Mesodermal cell (in vitro differentiated cells): ENCODE results near the gene NMNAT2.

Source experiments
- H3K27ac ChIP-seq: 2 replicates; pipeline ENCODE4 v1.7.0; 2013; ENCODE audit warnings: mild to moderate bottlenecking, low read depth, low read length, moderate library complexity; ENCODE audit not compliant: severe bottlenecking
- H3K36me3 ChIP-seq: 2 replicates; pipeline ENCODE4 v1.7.1; 2013; ENCODE audit warnings: mild to moderate bottlenecking, low read length, moderate library complexity; ENCODE audit not compliant: control insufficient read depth, insufficient read depth
- H3K4me1 ChIP-seq: one replicate; pipeline ENCODE4 v1.7.1; 2013; ENCODE audit warnings: mild to moderate bottlenecking, low read length; ENCODE audit not compliant: insufficient read depth, control insufficient read depth, poor library complexity, severe bottlenecking
- H3K4me3 ChIP-seq: 2 replicates; pipeline ENCODE4 v1.7.0; 2013; ENCODE audit warnings: low read length, control low read depth, mild to moderate bottlenecking; ENCODE audit not compliant: insufficient read depth, poor library complexity, severe bottlenecking; ENCODE audit errors: extremely low read depth
- H3K9me3 ChIP-seq: 2 replicates; pipeline ENCODE4 v1.7.1; 2013; ENCODE audit warnings: mild to moderate bottlenecking, low read length, moderate library complexity; ENCODE audit not compliant: control insufficient read depth
- WGBS, 2 experiments: methylation state at CpG; one replicate each; pipeline ENCODE4 v1.1.5; 2013; ENCODE audit warnings: missing lambda C conversion rate in 2 of 2; ENCODE audit not compliant: insufficient coverage in 2 of 2; 5-methylcytosine and 5-hydroxymethylcytosine counted together

NMNAT2 gene

GRCh38 chr1:183366116-183366515 is 52.1 kb downstream of the NMNAT2 start:
- Histone ChIP-seq H3K4me1 (no peaks in the 10 kb centered on the region), H3K36me3 (no peaks in the 10 kb centered on the region), H3K27ac (no peak overlapping the region), H3K9me3 (no peaks in the 10 kb centered on the region), H3K4me3 (no peak overlapping the region)
- WGBS, 2 experiments, result no CpG with 5 or more reads among the region's 1 CpG

GRCh38 chr1:183365676-183366075 is 52.5 kb downstream of the NMNAT2 start:
- Histone ChIP-seq H3K9me3 (no peaks in the 10 kb centered on the region), H3K36me3 (no peaks in the 10 kb centered on the region), H3K4me3 (no peak overlapping the region), H3K4me1 (no peaks in the 10 kb centered on the region), H3K27ac (no peak overlapping the region)
- WGBS, 2 experiments, result 81% methylated on average over 2 of the region's 2 CpGs; no CpG with 5 or more reads in 1 of the 2 experiments

- no peak overlapping the region for H3K4me3 ChIP-seq
- no peaks in the 10 kb centered on the region for H3K4me1 ChIP-seq
- no peaks in the 10 kb centered on the region for H3K36me3 ChIP-seq
- no peaks in the 10 kb centered on the region for H3K9me3 ChIP-seq
- H3K27ac ChIP-seq, result no peak overlapping the region
- WGBS, 2 experiments, result 80 to 98% methylated on average over 3 to 4 of the region's 4 CpGs
These were observed 53.1 kb downstream of the NMNAT2 start for GRCh38 chr1:183365093-183365492.

GRCh38 chr1:183363972-183364371 is 54.2 kb downstream of the NMNAT2 start:
- no CpG with 5 or more reads among the region's 3 CpGs for WGBS, 2 experiments
- Histone ChIP-seq H3K9me3 (no peaks in the 10 kb centered on the region), H3K4me3 (no peak overlapping the region), H3K36me3 (no peaks in the 10 kb centered on the region), H3K27ac (no peak overlapping the region), H3K4me1 (no peaks in the 10 kb centered on the region)

- Histone ChIP-seq H3K4me1 (no peaks in the 10 kb centered on the region), H3K27ac (no peak overlapping the region), H3K4me3 (no peak overlapping the region), H3K36me3 (no peaks in the 10 kb centered on the region), H3K9me3 (no peaks in the 10 kb centered on the region)
- 80 to 87% methylated on average over 3 of the region's 4 CpGs for WGBS, 2 experiments
These were observed 57.1 kb downstream of the NMNAT2 start for GRCh38 chr1:183361081-183361480.

- WGBS, 2 experiments, result 94 to 100% methylated on average over 2 to 3 of the region's 5 CpGs
- H3K36me3 ChIP-seq, result no peaks in the 10 kb centered on the region
- no peak overlapping the region for H3K27ac ChIP-seq
- no peak overlapping the region for H3K4me3 ChIP-seq
- H3K4me1 ChIP-seq, result no peaks in the 10 kb centered on the region
- H3K9me3 ChIP-seq, result no peaks in the 10 kb centered on the region
These were observed 57.7 kb downstream of the NMNAT2 start for GRCh38 chr1:183360473-183360872.

GRCh38 chr1:183356534-183357182 is 61.5 kb downstream of the NMNAT2 start:
- Histone ChIP-seq H3K4me3 (no peak overlapping the region), H3K27ac (no peak overlapping the region), H3K36me3 (no peaks in the 10 kb centered on the region), H3K9me3 (no peaks in the 10 kb centered on the region), H3K4me1 (no peaks in the 10 kb centered on the region)
- WGBS, 2 experiments, result 69% methylated on average over 2 of the region's 6 CpGs; no CpG with 5 or more reads in 1 of the 2 experiments

- H3K4me1 ChIP-seq, result no peaks in the 10 kb centered on the region
- H3K27ac ChIP-seq, result no peak overlapping the region
- no peaks in the 10 kb centered on the region for H3K9me3 ChIP-seq
- 89 to 100% methylated on average over 1 of the region's 3 CpGs for WGBS, 2 experiments
- H3K4me3 ChIP-seq, result no peak overlapping the region
- no peaks in the 10 kb centered on the region for H3K36me3 ChIP-seq
These were observed 62.4 kb downstream of the NMNAT2 start for GRCh38 chr1:183355797-183356196.

- Histone ChIP-seq H3K36me3 (no peaks in the 10 kb centered on the region), H3K4me1 (no peaks in the 10 kb centered on the region), H3K9me3 (no peaks in the 10 kb centered on the region), H3K27ac (no peak overlapping the region), H3K4me3 (no peak overlapping the region)
- WGBS, 2 experiments, result 85 to 95% methylated on average over 4 to 5 of the region's 6 CpGs
These were observed 63.0 kb downstream of the NMNAT2 start for GRCh38 chr1:183355181-183355580.

GRCh38 chr1:183353597-183353996 is 64.6 kb downstream of the NMNAT2 start:
- no peaks in the 10 kb centered on the region for H3K9me3 ChIP-seq
- no peak overlapping the region for H3K27ac ChIP-seq
- H3K4me3 ChIP-seq, result no peak overlapping the region
- 50 to 86% methylated on average over 1 of the region's 1 CpG for WGBS, 2 experiments
- no peaks in the 10 kb centered on the region for H3K4me1 ChIP-seq
- H3K36me3 ChIP-seq, result no peaks in the 10 kb centered on the region

GRCh38 chr1:183349201-183349711 is 68.9 kb downstream of the NMNAT2 start:
- Histone ChIP-seq H3K9me3 (no peaks in the 10 kb centered on the region), H3K27ac (peak overlapping the region; percentile 13), H3K36me3 (no peaks in the 10 kb centered on the region), H3K4me1 (no peaks in the 10 kb centered on the region), H3K4me3 (no peak overlapping the region)
- 34 to 48% methylated on average over 4 of the region's 6 CpGs for WGBS, 2 experiments
